AG04449 (cell line): ENCODE data around the gene GPHB5.

Experiments used
- CTCF ChIA-PET: fragments of 350-600 bp; formaldehyde crosslinking; extraction: SDS; loops from one replicate; lab custom pipeline; 2021; ENCODE audit warnings: antibody characterized with exemption; lab: Yijun Ruan, JAX
- POLR2A ChIA-PET: fragments of 400-600, 350-600 bp; formaldehyde crosslinking; extraction: SDS; loops from one replicate; lab custom pipeline; 2020; ENCODE audit warnings: antibody characterized with exemption, inconsistent platforms; lab: Yijun Ruan, JAX
- DNase-seq: peaks from one replicate; pipeline ENCODE4 v3.0.0-alpha.2; 2010; ENCODE audit warnings: low read depth, low spot score
- H3K4me3 ChIP-seq: 2 replicates; pipeline ENCODE4 v1.5.1; 2011; ENCODE audit warnings: low read depth, mild to moderate bottlenecking, control low read depth, low read length
- TF ChIP-seq, protein P1 (sequence below): IDR thresholded peaks from one replicate; pipeline ENCODE4 v1.5.1; 2011; ENCODE audit warnings: mild to moderate bottlenecking, moderate library complexity, low read length, control low read depth, inconsistent platforms; ENCODE audit not compliant: insufficient read depth; ENCODE audit errors: missing control alignments

GPHB5 gene

DNA sequence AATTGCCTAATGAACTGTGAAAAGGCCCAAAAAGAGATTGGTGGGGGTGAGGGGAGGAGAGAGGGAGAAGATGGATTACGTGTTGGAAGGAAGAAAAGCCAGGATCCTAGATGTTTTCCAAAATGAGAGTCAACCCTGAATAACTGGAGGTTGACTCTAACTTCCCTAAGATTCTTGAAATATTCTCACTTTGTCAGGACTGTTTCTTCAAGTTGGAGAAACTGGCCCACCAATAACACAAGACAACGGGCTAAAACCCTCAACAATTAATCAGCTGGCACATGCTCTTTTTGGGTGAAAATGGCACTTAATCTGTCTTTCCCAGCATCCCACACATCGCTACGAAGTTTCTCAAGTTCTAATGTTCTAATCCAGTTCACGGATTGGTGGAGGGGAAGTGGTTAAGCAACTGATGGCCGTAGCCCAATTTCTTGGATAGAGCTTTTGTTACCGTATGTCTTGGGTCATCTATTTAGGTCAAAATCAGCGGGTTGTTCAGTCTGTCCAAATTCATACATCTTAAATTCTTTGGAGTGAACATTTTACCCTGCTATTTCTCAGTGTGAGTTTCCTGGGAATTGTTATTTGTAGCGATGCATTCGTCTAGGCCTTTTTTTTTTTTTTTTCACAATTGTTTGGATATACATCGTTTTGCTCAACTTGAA, 49.0 kb downstream of the GPHB5 start:
- TF ChIP-seq, protein P1, sequence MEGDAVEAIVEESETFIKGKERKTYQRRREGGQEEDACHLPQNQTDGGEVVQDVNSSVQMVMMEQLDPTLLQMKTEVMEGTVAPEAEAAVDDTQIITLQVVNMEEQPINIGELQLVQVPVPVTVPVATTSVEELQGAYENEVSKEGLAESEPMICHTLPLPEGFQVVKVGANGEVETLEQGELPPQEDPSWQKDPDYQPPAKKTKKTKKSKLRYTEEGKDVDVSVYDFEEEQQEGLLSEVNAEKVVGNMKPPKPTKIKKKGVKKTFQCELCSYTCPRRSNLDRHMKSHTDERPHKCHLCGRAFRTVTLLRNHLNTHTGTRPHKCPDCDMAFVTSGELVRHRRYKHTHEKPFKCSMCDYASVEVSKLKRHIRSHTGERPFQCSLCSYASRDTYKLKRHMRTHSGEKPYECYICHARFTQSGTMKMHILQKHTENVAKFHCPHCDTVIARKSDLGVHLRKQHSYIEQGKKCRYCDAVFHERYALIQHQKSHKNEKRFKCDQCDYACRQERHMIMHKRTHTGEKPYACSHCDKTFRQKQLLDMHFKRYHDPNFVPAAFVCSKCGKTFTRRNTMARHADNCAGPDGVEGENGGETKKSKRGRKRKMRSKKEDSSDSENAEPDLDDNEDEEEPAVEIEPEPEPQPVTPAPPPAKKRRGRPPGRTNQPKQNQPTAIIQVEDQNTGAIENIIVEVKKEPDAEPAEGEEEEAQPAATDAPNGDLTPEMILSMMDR: no peak
- no peak for DNase-seq
- ChIA-PET POLR2A (no interaction called here), CTCF (interaction anchor here (0.5 to 1.1 kb wide), 4 partner anchors 10 to 1167 kb away, joined by 3 to 4 read pairs (median 3); no protein-coding TSS in a partner anchor)
- H3K4me3 ChIP-seq: no peak overlapping the region

DNA sequence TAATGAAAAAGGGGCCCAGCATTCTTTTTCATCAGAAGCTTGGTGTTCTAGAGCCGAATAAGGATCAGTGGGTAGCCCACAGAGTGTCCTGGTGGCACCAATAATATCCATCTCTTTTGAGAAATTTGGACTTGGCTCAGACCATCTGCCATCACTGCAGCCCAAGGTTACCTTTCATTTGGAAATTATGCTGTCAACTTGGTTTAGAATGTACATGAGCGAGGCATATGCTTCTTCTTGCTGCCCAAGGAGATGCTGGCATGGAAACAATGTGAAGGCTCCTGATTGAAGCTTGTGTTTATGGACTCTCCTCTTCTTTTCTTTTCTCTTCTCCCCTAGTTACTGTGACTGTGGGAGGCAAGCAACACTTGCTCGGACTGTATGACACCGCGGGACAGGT, 50.0 kb downstream of the GPHB5 start:
- no peak overlapping the region for H3K4me3 ChIP-seq
- DNase-seq: no peak
- ChIA-PET POLR2A (no interaction called here), CTCF (interaction anchor here (1.8 kb wide), 1 partner anchor 9 kb away, joined by 8 read pairs; no protein-coding TSS in a partner anchor)
- TF ChIP-seq, protein P1: no peak

DNA sequence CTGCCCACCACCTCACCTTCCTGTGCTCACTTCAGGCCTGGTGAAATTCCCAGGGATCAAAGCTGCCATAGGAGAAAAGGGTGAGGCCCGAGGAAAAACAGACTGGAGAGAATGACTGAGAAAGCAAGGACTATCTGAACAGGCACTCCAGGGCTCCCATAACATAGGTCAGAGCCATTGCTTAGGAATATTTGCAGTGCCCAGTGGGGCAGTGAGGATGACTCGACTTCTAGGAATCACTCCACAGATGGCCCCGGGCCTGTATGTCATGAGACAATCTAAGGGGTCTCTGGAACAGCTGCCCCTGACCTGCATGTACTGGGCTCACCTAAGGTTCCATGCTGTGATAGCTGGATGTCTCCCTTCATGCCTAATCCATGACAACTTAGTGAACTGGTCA, 51.6 kb downstream of the GPHB5 start:
- H3K4me3 ChIP-seq: no peak overlapping the region
- TF ChIP-seq, protein P1: no peak
- ChIA-PET CTCF (interaction anchor here (1.8 kb wide), 1 partner anchor 10 kb away, joined by 8 read pairs; no protein-coding TSS in a partner anchor), POLR2A (no interaction called here)
- no peak for DNase-seq

DNA sequence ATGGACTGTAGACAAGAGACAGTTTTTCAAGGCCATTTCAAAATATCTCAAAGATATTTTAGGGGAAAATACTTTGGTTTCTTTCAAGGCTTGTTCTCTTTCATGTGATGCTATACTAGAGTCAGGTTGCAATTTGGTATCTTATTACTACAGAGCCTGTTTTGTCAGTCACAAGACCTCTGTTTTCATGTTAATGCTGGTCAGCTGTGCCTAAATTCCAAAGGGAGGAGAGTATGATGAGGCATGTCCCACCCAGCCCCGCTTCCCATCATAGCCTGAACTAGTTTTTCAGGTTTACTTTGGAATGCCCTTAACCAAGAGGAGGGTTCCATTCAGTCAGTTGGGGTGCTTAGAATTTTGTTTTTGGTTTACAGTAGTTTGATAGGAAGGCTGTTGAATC, 52.6 kb downstream of the GPHB5 start:
- no peak for DNase-seq
- ChIA-PET CTCF (interaction anchor here (1.2 to 1.6 kb wide), 2 partner anchors 8 to 11 kb away, joined by 4 to 10 read pairs; no protein-coding TSS in a partner anchor), POLR2A (no interaction called here)
- no peak overlapping the region for H3K4me3 ChIP-seq
- TF ChIP-seq, protein P1: no peak
